Subcutaneous adipose tissue (tissue), 4 donors: ENCODE data around the gene PALM3. TPM values are rescaled to one million over a fixed set of nuclear protein-coding genes. Genes with fewer than 3 reads are reported as not detected.

ENCODE experiments used
- total RNA-seq, 4 donors: library from RNA; depleted of rRNA; stranded (reverse); fragments of >200 nt; gene quantifications; one replicate each; pipeline ENCODE4 v1.1.0, GENCODE V29; 2016
- TF ChIP-seq, protein P1 (sequence below): fragments of 450-650 bp; IDR thresholded peaks from one replicate; pipeline ENCODE4 v1.5.1; 2016; ENCODE audit warnings: low read depth, mild to moderate bottlenecking, control low read depth, antibody characterized with exemption, moderate library complexity

Gene PALM3
- total RNA-seq, 4 donors from 2014 or later: not detected

DNA sequence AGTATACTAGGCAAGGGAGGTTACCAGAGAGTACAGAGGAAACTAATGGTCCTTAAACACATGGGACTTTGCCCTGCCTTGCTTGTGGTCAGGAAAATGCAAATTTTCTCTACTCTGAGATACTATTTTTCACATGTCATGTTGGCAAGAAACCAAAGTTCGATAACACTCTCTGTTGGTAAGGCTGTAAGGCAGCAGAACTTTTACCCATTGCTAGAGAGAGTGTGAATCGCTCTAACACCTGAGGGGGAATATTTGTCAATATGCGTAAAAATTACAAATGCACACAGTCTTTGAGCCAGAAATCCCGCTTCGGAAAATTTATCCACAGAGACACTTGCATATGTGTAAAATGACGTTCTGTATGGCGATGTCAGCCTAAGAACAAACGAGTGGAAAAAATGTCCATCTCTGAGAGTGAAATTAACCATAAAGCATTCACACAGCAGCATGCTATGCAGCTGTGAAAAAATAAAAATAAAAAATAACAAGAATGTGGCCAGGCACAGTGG, 46.3 kb downstream of the PALM3 start:
- TF ChIP-seq, protein P1, sequence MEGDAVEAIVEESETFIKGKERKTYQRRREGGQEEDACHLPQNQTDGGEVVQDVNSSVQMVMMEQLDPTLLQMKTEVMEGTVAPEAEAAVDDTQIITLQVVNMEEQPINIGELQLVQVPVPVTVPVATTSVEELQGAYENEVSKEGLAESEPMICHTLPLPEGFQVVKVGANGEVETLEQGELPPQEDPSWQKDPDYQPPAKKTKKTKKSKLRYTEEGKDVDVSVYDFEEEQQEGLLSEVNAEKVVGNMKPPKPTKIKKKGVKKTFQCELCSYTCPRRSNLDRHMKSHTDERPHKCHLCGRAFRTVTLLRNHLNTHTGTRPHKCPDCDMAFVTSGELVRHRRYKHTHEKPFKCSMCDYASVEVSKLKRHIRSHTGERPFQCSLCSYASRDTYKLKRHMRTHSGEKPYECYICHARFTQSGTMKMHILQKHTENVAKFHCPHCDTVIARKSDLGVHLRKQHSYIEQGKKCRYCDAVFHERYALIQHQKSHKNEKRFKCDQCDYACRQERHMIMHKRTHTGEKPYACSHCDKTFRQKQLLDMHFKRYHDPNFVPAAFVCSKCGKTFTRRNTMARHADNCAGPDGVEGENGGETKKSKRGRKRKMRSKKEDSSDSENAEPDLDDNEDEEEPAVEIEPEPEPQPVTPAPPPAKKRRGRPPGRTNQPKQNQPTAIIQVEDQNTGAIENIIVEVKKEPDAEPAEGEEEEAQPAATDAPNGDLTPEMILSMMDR: no peak

DNA sequence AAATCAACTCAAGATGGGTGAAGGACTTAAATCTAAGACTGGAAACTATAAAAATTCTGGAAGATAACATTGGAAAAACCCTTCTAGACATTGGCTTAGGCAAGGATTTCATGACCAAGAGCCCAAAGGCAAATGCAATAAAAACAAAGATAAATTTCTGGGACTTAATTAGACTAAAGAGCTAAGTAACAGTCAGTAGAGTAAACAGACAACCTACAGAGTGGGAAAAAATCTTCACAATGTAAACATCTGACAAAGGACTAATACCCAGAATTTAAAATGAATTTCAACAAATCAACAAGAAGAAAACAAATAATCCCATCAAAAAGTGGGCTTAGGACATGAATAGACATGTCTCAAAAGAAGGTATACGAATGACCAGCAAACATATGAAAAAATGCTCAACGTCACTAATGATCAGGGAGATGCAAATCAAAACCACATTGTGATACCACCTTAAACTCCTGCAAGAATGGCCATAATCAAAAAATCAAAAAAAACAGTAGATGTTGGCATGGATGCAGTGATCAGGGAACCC, 49.4 kb downstream of the PALM3 start:
- TF ChIP-seq, protein P1: no peak

DNA sequence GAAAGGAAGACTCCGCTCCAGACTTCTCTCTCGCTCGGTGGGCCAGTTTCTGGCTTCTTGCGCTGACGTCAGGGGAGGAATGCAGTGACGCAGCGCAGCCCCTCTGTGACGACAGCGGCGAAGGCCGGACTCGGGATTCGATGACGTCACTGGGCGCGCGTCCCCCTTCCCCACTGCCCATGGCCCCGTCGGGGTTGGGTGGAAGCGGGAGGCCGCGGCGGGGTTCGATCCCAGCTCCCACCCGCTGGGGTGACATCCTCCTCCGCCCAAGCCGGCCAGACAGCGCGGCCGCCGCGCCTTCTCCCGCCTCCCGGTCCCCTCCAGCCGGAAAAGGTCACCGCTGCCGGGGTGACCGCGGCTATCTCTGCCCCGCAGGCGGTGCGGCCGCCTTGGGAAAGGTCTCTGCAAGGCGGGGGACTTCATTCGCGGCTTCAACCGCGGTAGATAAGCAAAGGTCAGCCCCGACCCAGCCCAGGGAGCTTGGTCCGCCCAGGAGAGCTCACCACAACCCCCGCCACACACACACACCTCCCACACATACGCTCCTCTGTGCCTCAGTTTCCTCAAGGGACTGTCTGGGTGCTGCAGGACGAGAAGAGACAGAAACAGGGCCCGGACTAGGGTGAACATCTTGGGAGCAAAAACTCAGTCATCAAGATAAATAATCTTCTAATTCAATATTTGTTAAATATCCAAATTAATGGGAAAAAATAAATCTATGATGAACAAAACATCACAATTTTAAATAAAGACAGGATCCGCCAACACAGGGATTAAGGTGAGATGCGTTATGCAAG, 54.9 kb downstream of the PALM3 start:
- TF ChIP-seq, protein P1: no peak

DNA sequence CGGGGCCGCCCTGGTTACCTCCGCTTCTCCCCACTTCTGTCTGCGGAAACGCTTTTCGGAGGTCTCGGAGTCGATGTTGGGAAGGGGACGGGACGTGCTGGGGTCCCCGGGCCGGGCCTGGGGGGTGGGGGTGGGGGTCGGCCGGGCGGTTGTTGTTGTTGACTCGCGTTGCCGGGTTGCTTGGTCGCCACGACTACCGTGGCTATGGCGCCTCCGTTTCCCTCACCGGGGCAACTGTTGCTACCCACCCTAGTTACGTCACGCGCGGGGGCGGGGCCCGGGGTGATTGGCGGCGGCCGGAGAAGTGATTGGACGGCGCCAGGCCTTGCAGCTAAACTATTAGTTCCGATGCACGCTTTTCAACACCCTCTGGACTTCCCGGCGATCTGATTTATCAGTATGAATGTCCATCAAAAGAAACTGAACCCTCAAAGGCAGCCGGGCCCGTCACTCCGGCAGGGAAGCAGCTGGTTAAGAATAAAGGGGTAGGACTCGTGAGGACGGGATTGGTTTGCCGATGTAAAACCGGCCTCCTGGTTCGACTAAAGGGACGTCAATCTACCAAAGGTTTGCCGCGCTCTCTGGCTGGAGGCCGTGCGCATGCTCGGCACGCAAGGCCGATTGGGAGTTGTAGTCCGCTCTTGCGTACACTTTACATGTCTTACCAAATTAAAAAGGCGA, 55.7 kb downstream of the PALM3 start, which contains the start of gene RFX1:
Gene RFX1 (minus strand): TSS at position 236 of the 681 bp plus-strand sequence. CDS start 12,477 bp downstream, outside the sequence.
- TF ChIP-seq, protein P1: no peak

DNA sequence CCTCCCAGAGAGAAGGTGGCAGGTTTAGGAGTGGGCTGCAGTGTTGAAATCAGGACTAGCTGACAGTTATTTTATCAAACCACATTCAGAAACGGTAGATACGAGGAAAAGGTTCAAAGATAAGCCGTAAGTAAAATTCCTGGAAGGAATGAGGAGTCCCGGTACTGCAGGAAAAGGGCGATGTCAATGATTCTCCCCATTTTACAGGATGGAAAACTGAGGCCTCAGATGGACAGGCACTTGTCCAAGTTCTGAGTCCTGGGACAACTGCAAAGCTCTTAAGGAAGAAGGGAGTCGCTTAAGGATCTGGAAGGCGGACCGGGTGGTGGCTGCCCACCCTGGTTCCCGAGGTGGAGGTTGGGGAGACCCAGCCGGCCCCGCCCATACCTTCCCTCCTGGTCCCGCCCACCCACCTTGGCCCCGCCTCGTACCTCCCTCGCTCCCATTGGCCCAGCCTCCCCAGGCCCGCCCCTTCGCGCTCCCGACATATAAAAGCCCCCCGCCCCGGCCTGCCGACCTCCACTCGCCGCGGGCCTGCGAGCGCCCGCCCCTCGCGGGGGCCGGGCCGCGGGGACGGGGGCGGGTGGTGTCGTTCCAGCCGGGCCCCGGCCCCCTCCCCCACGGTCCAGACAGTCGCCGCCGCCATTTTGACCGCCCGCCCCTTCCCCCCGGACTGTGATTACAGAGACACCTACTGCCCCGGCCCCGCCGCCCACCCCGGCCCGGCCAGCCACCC, 56.4 kb downstream of the PALM3 start:
- TF ChIP-seq, protein P1: no peak

DNA sequence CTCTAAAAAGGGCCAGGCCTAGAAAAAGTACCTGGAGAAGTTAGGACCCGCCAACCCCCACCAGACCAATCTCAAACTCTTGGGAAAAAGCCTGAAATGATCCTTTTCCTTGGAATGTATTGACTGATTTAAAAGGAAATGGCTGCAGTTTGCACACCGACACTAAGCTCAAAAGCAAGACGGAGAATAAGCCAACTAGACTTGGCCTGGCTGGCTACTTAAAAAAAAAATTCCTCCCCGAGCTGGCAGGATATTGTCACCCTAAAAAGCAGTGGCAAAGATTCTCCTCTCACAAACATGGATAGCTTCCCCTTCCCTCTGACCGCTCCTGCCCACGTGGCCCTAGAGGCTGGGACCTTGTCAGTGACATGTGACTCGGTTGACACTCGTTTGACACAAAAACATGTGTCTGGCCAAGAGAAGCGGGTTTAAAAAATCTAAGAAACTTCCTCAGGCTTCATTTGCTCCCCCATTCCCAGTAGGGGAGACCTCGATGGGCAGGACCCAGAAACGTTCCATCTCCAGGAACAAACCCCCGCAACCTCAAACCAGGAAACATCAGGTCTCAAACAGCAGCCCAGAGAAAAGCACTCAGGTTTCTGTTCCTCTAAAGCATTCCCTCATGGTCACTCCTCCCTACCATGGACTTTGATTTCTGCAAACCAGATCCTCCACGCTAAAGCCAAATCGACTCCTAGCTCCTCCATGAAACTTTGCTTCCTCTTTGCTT, 57.1 kb downstream of the PALM3 start:
- TF ChIP-seq, protein P1: no peak

Other genes with a start within 250 kb of the PALM3 start
- not detected for gene NANOS3, start 184.9 kb downstream of the PALM3 start, total RNA-seq
- gene BRME1, start 156.0 kb downstream of the PALM3 start, total RNA-seq: 1 to 10 TPM in 2 of 4 donors, under 1 TPM in 1, not detected in 1; 0.66 to 3.0 (median 1.0) TPM
- gene CC2D1A, start 155.9 kb downstream of the PALM3 start, total RNA-seq: 10 to 100 TPM; 15.2 to 36.2 (median 16.5) TPM
- 1 to 10 TPM in 1 of 4 donors, under 1 TPM in 3; 0.44 to 1.1 (median 0.91) TPM for gene PODNL1, start 123.7 kb downstream of the PALM3 start, total RNA-seq
- gene DCAF15, start 109.6 kb downstream of the PALM3 start, total RNA-seq: 10 to 100 TPM in 3 of 4 donors, 1 to 10 TPM in 1; 8.4 to 17.3 (median 12.0) TPM
- 1 to 10 TPM; 2.2 to 4.1 (median 2.2) TPM for gene RFX1, start 55.8 kb downstream of the PALM3 start, total RNA-seq
- gene RLN3, start 33.9 kb downstream of the PALM3 start, total RNA-seq: not detected
- 1 to 10 TPM; 4.1 to 7.0 (median 6.2) TPM for gene IL27RA, start 30.3 kb downstream of the PALM3 start, total RNA-seq
- 1 to 10 TPM in 3 of 4 donors, not detected in 1; 1.3 to 3.7 (median 3.6) TPM for gene MISP3, start 10.7 kb upstream of the PALM3 start, total RNA-seq
- not detected for gene C19orf67, start 23.7 kb upstream of the PALM3 start, total RNA-seq
- gene SAMD1, start 28.7 kb upstream of the PALM3 start, total RNA-seq: 10 to 100 TPM in 3 of 4 donors, 1 to 10 TPM in 1; 8.6 to 21.9 (median 11.3) TPM
- 10 to 100 TPM; 37.3 to 81.8 (median 45.6) TPM for gene PRKACA, start 55.7 kb upstream of the PALM3 start, total RNA-seq
- under 1 TPM in 3 of 4 donors, not detected in 1; 0.34 to 0.82 (median 0.66) TPM for gene ASF1B, start 74.5 kb upstream of the PALM3 start, total RNA-seq
- 10 to 100 TPM in 2 of 4 donors, 1 to 10 TPM in 2; 8.2 to 25.2 (median 11.4) TPM for gene ADGRL1, start 144.1 kb upstream of the PALM3 start, total RNA-seq